Measurements from ENCODE around the gene ELOA2.
A peak's percentile ranks its signal among the peaks of the same experiment; 100 is the strongest.
"Not testable (repeated sequence)": the region's sequence is repeated elsewhere in the genome, so short reads cannot be mapped to it uniquely, and the experiment has no call there.

The ELOA2 gene, protein sequence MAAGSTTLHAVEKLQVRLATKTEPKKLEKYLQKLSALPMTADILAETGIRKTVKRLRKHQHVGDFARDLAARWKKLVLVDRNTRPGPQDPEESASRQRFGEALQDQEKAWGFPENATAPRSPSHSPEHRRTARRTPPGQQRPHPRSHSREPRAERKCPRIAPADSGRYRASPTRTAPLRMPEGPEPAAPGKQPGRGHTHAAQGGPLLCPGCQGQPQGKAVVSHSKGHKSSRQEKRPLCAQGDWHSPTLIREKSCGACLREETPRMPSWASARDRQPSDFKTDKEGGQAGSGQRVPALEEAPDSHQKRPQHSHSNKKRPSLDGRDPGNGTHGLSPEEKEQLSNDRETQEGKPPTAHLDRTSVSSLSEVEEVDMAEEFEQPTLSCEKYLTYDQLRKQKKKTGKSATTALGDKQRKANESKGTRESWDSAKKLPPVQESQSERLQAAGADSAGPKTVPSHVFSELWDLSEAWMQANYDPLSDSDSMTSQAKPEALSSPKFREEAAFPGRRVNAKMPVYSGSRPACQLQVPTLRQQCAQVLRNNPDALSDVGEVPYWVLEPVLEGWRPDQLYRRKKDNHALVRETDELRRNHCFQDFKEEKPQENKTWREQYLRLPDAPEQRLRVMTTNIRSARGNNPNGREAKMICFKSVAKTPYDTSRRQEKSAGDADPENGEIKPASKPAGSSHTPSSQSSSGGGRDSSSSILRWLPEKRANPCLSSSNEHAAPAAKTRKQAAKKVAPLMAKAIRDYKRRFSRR

DNA sequence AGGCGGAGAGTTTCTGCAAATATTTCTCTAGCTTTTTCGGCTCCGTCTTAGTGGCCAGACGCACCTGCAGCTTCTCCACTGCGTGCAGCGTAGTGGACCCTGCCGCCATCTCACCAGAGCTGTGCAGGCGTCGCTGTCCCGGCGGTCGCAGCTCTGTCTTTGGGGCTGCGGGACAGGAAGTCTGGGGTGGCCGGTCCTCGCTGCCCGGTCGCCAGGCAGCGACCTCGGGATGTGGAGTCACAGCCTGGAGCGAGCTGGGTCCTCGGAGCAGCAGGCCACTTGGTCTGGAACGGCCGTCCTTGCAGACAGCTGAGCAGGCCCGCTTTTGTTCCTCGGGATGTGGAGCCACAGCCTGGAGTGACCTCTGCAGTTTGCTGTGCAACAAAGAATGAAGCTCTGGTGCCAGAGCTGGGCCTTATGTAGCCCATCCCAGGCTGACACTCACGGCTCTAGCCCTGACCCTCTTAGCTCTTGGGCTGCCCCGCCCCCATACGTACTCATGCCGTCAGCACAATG is at the start of gene ELOA2:
Gene ELOA2 (minus strand): TSS at position 466 of the 516 bp plus-strand sequence. CDS start 357 bp downstream, at position 109.
- DNase-seq, result no peak

DNA sequence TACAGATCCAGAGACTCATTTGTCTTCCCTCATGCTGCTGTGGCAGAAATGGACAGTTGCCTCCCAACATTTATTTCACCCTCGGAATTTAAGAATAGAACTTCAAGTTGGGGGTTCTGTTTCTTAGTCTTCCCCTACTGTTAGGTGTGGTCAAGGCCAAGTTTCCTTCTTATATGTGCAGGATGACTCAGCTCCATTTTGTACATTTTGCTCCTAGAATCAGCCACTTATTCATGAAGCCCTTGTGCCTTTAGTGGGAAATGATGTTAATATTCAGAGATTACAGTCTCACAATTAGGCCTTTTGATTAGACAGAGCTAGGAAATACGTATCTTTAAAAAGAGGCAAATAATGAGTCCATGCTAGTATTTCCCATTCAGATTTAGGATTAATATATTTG is 46.2 kb upstream of the ELOA2 start:
- no peak for DNase-seq

DNA sequence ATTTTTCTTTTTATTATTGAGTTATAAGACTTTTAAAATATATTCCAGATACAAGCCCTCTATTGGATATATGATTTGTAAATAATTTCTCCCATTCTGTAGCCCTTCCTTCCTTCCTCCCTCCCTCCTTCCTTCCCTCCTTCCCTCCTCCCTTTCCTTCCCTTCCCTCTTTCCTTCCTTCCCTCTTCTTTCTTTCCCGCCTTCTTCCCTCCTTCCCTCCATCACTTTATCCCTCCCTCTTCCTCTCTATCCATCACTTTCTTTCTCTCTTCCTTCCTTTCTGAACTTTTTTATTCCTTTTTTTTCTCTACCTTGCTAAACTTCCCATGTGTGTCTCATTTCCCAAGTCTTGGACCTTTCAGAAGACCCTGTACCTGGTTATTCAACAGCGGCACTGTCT is 45.5 kb upstream of the ELOA2 start:
- DNase-seq, result no peak

DNA sequence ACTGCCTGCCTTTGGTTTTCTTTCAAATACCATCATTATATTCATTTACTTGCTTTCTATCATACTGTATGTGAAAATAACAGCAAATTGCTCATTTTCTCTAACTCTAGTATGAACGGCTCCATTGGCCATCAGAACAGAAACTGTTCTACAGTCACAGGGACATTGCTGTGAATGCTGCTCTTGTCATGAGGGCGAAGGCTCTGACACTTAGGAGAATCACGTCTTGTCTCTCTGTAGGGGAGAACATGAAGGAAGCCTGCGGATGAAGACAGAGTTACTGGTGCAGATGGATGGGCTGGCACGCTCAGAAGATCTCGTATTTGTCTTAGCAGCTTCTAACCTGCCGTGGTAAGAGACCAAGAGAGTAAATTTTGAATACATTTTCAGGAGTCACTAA is 41.7 kb upstream of the ELOA2 start:
- DNase-seq, result no peak

DNA sequence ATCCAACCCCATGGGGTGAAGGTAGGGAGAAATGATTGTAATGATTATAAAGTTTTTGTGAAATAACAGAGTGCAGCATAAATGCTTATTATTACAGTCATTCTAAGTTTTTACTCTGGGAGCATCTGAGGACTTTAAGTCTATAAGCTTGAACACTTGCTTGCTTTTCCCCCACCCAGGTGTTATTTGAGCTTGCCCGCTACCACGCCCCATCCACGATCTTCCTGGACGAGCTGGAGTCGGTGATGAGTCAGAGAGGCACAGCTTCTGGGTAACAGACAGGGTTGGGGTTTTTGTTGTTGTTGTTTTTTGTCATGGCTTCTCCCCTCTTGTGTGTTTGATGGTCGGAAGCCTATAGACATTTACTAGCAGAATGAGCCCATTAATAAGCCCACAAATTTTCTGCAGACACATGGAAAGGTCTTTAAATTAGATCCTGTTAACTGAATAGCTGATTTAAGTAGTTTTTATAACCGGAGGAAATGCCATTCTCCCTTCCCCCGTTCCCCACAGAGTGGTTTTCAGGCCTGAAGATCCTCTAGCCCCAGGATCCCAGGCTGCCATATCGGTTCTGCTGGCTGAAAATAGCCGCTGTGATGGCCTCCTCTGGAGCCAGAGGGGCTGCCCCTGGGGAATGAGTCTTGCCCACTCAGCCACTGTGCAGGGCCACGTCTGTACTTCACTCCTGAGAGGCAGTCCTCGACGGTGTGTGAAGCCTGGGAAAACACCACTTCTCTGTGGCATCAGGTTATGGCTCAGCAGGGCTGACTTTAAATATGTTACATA is 39.9 kb upstream of the ELOA2 start:
- no peak for DNase-seq

DNA sequence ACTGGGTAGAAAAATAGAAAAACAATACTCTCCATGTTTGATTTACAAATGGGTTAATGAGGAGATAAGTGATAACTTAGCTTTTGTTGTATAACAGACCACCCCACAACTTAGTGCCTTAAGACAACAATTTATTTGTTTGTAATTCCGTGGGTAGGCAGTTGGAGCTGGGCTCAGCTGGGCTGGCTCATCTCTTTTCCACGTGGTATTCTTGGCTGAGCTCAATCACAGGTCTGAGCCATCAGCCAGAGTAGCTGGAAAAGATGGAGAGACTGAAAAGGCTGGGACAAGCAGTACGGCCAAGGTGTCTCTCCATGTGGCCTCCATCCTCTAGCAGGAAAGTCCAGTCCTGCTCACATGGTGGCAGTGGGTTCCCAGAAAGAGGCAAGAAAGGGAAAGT is 32.2 kb upstream of the ELOA2 start:
- no peak for DNase-seq

DNA sequence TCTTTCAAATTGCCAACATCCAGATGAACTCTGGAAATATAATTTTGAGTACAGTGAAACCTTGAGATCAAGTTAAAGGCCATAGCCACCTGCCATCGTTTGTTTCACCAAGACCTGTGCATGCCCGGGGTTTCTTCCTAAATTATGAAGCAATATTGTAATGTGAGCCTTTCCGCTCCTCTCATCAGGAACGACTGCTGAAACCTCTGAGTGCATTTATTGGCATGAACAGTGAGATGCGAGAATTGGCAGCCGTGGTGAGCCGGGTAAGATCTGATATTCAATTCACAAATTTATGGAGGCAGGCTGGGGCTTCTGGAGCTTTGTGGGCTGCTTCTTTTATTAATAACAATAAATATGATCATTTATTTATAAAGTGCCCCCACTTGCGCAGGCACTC is 27.7 kb upstream of the ELOA2 start:
- no peak for DNase-seq

DNA sequence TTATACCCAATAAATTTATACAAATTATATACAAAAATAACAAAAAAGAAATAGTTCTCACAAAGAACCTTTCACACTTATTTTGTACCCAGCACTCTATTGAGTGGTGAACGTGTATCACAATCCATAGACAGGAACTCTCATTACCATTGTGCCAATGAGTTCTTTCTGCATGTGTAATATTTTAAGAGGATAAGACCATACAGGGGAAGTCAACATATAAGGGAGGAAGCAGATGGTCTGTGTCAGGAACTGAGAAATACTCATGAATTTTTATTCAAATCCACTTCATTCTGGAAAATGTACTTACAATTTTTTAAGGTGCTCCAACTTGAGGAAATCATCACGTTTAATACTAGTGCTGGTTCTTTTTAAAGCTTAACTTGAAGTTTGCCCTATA is 27.1 kb upstream of the ELOA2 start:
- no peak for DNase-seq

DNA sequence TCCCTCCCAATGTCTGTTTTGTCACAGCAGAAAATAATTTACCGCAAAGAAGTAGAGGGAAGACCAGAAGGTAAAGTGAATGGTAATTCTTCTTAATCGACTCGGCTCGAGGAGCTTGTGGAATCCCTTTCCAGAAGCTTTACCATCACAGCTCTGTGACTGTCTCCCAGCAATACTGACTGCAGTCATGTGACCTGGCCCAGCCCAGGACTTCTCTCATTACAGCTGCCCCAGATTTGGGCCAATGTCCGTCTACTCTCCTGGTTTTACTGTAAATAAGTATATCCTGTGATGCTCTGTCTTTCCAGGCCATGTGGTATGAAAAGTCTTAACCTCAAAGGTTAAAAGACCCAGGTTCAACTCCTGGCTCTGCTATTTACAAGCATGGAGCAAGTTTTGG is 18.9 kb upstream of the ELOA2 start:
- DNase-seq, result no peak

DNA sequence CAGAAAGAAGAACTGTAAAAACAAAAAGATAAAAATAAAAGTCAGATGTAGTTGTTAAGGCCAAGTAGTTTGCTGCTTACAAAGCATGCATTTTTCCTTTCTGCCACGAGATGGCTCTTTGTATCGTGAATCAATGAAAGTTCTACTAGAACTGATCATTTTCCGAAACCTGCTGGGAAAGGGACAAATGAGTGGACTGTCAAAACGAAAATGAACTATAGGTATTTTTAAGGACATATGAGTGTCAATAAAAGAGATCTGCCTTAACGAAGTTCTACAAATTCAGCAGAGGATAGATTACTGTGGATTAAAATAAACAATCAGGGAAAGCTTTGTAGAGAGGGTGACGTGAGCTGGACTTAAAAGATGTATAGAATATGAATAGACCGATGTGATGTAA is 15.0 kb upstream of the ELOA2 start:
- peak in 1 of 2 experiments; percentile 45 for DNase-seq

DNA sequence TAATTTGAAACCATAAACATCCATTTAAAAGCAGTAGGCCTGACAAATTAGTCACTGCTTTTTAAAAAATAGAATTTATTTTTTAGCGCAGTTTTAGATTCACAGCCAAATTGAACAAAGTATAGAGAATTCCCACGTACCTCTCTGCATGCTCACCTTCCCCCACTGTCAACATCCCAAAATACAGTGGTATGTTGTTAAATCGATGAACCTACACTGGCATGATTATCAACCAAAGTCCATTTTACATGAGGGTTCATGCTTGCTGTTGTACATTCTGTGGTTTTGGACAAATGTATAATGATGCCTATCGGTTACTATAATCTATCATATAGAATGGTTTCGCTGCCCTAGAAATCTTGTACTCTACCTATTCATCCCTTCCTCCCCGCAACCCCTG is 5.6 kb upstream of the ELOA2 start:
- DNase-seq, result no peak

DNA sequence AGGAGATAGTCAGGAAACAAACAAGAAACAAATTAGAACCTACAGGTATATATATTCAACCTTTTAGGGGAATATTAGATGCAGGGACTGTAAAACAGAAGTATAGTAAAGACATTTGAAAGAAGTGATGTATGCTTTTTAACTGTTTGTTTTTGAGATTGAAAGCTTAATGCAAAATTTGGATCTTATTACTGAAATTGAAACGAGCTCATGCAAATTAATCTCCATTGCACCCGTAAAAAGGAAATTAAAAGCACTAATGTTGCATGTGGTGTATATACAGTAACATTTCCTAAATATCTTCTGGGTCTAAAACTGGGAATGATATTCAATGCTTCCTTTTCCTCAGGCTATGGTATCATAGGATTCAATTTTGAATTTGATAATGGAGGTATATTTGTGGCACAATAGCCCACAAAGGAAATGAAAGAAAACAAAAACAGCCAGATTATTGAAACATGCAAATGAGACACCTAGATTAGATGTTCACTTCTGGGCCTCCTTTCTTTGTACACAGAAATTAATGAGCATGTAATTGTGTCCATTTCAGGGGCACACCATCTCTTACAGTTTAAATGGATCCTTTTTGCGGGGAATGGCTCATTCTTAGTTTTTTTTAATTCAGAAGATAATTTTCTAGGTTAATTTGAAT is 1.6 kb upstream of the ELOA2 start:
- no peak for DNase-seq

DNA sequence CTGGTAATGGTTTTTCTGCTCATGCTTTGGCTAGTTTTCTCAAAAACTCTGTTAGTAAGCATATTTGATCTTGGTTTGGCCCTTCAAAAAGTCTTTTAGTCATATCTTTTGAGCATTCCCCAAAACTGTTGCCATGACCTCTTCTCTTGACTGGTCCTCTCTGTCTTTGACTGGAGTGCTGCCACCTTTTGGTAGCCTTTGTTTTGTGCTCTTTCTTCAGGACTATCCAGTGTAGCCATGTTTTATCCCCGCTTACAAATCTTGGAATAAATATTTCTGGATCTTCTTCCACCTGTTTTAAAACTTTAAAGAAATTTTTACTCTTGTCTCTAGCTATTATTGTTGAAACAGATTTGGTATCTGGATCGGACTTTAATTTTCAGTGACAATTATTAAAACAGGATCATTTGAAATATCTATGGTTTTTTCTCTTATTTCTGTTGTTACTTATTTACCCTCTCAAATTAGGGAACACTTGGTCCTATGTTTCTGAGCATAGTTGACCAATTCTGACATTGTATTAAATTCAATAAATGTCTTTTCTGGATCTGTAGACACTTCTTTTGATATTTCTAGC is 965 bp upstream of the ELOA2 start:
- peak in 1 of 2 experiments; percentile 23 for DNase-seq

DNA sequence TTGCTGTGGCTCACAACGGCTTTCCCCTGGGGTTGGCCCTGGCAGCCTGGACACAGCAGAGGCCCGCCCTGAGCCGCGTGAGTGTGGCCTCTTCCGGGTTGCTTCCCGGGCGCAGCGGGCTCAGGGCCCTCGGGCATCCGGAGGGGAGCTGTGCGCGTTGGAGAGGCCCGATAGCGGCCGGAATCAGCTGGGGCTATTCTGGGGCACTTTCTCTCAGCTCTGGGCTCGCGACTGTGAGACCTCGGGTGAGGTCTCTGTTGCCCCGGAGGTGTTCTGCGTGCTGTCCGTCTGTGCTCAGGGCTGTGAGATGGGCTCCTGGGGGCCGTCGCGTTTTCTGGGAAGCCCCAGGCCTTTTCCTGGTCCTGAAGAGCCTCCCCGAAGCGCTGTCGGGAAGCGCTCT is 830 bp downstream of the ELOA2 start:
- DNase-seq, result not testable (repeated sequence)

DNA sequence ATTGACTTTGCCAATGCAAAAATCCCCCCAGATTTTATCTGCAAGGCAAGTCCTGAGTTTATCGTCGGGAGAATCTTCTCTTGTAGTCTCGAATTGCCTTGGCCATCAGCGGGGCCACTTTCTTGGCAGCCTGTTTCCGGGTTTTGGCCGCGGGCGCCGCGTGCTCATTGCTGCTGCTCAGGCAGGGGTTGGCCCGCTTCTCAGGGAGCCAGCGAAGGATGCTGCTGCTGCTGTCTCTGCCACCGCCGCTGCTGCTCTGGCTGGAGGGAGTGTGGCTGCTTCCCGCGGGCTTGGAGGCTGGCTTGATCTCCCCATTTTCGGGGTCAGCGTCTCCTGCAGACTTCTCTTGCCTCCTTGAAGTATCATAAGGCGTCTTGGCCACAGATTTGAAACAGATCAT is 2.5 kb downstream of the ELOA2 start:
- no peak for DNase-seq

DNA sequence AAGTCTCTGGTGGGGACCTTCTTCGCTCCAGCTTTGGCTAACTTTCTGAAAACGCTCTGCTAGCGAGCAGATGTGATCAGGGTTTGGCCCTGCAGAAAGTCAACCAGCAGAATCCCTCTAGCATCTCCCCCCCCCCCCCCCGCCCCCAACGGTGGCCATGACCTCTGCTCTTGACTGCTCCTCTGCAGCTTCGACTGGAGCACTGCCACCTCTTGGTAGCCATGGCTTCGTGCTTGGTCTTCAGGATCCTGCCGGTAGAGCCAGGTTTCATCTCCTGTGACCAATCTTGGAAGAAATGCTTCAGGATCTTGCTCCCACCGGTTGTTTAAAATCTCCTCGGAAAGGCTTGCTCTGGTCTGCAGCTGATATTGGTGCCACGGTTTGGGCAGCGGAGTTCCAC is 4.5 kb downstream of the ELOA2 start:
- not testable (repeated sequence) for DNase-seq

DNA sequence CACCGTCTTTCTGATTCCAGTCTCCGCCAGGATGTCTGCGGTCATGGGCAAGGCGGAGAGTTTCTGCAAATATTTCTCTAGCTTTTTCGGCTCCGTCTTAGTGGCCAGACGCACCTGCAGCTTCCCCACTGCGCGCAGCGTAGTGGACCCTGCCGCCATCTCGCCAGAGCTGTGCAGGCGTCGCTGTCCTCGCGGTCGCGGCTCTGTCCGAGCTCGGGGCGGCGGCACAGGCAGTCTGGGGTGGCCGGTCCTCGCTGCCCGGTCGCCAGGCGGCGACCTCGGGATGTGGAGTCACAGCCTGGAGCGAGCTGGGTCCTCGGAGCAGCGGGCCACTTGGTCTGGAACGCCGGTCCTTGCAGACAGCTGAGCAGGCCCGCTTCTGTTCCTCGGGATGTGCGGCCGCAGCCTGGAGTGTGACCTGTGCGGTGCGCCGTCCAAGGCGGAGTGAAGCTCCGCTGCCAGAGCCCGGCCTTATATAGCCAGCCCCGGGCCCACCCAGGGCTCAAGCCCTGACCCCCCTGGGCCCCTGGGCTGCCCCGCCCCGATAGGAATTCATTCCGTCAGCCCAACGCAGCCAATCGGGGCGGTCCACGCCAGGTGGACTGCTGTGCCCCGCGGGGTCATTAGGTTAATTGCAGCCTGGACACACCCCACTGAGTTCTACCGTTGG is 5.6 kb downstream of the ELOA2 start:
- not testable (repeated sequence) for DNase-seq

DNA sequence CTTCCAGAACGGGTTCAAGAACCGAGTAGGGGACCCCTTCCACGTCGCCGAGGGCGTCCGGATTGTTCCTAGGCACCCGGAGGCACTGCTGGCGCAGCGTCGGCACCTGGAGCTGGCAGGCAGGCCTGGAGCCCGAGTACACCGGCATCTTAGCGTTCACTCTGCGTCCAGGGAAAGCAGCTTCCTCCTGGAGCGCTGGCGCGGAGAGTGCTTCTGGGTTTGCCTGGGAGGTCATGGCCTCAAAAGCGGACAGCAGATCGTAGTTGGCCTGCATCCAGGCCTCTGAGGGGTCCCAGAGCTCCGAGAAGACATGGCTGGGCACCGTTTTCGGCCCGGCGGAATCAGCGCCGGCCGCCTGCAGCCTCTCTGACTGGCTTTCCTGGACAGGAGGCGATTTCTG is 6.7 kb downstream of the ELOA2 start:
- not testable (repeated sequence) for DNase-seq

DNA sequence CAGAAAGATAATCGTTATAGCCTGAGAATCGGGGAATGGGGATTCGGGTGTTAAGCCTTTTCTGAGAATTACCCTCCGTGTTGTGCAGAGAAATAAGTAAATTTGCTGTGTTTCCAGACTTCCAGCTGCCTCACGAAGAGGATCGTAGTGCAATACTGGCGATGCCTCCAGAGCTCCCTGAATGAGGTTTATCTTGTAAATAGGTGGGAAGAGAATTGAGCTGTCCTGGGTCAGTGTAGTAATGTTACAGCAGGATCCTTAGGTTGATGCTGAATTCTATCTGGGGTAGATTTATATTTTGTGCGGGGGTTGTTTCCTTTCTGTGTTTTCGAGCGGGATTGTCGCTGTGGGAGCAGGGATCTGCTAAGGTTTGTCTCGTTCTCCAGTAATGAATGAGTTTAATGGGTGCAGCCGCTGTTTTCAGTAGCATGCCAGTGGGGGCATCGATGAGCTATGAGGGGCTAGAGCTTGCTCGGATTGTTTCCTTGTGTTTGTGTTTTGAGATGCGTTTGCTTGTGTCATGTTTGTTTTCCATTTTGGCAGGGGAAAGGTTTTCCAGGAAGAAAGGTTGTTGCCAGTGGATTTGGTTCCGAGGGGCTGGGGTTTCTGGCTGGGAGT is 9.8 kb downstream of the ELOA2 start:
- DNase-seq, result not testable (repeated sequence)

DNA sequence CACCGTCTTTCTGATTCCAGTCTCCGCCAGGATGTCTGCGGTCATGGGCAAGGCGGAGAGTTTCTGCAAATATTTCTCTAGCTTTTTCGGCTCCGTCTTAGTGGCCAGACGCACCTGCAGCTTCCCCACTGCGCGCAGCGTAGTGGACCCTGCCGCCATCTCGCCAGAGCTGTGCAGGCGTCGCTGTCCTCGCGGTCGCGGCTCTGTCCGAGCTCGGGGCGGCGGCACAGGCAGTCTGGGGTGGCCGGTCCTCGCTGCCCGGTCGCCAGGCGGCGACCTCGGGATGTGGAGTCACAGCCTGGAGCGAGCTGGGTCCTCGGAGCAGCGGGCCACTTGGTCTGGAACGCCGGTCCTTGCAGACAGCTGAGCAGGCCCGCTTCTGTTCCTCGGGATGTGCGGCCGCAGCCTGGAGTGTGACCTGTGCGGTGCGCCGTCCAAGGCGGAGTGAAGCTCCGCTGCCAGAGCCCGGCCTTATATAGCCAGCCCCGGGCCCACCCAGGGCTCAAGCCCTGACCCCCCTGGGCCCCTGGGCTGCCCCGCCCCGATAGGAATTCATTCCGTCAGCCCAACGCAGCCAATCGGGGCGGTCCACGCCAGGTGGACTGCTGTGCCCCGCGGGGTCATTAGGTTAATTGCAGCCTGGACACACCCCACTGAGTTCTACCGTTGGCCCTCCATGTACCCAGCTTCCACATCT is 11.5 kb downstream of the ELOA2 start:
- not testable (repeated sequence) for DNase-seq

DNA sequence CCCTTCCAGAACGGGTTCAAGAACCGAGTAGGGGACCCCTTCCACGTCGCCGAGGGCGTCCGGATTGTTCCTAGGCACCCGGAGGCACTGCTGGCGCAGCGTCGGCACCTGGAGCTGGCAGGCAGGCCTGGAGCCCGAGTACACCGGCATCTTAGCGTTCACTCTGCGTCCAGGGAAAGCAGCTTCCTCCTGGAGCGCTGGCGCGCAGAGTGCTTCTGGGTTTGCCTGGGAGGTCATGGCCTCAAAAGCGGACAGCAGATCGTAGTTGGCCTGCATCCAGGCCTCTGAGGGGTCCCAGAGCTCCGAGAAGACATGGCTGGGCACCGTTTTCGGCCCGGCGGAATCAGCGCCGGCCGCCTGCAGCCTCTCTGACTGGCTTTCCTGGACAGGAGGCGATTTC is 12.6 kb downstream of the ELOA2 start:
- DNase-seq, result not testable (repeated sequence)

All from NCI-H524 (cell line).